ENCODE data around the gene MYO7B.

Gene MYO7B

GRCh38 chr2:127681288-127681804 lies 145.9 kb downstream of the MYO7B start:
- no peak for DNase-seq (ENCODE audit: low spot score)

GRCh38 chr2:127681976-127682857 lies 146.7 kb downstream of the MYO7B start:
- no peak for DNase-seq (ENCODE audit: low spot score)

- no peak for DNase-seq (ENCODE audit: low spot score)
Measured at GRCh38 chr2:127683056-127683455, 147.6 kb downstream of the MYO7B start.

GRCh38 chr2:127683757-127684156 lies 148.3 kb downstream of the MYO7B start:
- no peak for DNase-seq (ENCODE audit: low spot score)

GRCh38 chr2:127685410-127686080 lies 150.1 kb downstream of the MYO7B start:
- DNase-seq (ENCODE audit: low spot score) = no peak

All from cerebellar cortex (tissue), 1 donor.